ENCODE results near the gene MAPT.

Gene MAPT

DNA sequence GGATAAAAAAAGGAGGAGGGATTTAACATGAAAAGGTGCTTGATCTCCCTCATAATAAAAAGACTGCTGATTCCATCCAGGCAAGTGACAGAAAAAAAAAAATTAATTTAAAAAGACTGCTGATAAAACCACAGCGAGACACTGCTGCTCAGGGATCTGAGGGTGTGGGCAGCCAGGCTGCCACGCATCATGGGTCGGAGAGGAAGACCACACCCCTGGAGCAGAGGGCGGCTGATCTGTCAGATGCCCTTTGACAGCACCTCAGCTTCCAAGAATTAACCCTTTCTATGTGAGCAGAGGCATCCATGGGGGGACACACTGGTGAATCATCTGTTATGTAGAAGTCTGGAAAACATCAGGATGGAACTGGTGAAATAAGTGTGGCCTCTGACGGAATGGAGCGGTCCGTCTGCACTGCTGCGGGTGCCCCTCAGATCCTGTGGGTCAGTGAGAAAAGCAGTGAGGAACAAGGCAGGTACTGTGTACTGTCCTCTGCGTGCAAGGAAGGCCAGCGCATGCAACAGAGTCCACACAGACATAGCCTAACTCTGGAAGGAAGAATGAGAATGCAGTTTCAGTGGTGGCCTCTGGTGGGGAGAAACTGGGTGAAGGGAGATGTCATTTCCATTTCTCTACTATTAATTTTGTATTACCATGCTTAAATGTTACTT lies 19.8 kb downstream of the MAPT start:
- H3K9ac ChIP-seq (ENCODE audit: insufficient read length, low read depth): no peak overlapping the region
- no peak overlapping the region for H3K4me3 ChIP-seq (ENCODE audit: insufficient read length, low read depth)
- H3K27me3 ChIP-seq (ENCODE audit: insufficient read depth, insufficient read length): no peaks in the 10 kb centered on the region
- no peak for DNase-seq (ENCODE audit: low read depth, low spot score)
- peaks cover 19% of the 10 kb centered on the region; the same call in 1 of the 2 replicates for H3K9me3 ChIP-seq (ENCODE audit: insufficient read depth, low read length)
- H3K4me1 ChIP-seq (ENCODE audit: insufficient read depth, insufficient read length): peaks cover 11% of the 10 kb centered on the region
- H3K36me3 ChIP-seq (ENCODE audit: insufficient read depth, insufficient read length, low read length): no peaks in the 10 kb centered on the region
- no peak for TF ChIP-seq YY1 (IDR thresholded peaks at IDR 0.05; ENCODE audit: insufficient read depth, insufficient read length)
- TF ChIP-seq ZNF274 (IDR thresholded peaks at IDR 0.05; ENCODE audit: low read depth, low read length): no peak
- no peak for TF ChIP-seq SUZ12 (IDR thresholded peaks at IDR 0.05; ENCODE audit: extremely low read depth, insufficient read depth, insufficient read length)

DNA sequence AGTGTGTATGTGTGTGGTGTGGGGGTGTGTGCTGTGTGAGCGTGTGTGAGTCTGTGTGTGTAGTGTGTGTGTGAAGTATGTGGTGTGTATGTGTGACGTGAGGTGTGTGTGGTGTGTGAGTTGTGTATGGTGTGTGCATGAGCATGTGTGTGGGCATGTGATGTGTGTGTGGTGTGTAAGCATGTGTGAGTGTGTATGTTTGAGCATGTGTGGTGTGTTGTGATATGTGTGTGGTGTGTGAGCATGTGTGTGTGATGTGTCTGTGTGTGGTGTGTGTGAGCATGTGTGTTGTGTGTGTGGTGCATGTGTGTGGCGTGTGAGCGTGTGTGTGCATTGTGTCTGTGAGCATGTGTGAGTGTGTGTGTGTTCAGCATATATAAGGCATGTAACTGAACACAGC lies 20.9 kb downstream of the MAPT start:
- H3K4me1 ChIP-seq (ENCODE audit: insufficient read depth, insufficient read length): peaks cover 11% of the 10 kb centered on the region
- no peak overlapping the region for H3K4me3 ChIP-seq (ENCODE audit: insufficient read length, low read depth)
- H3K9me3 ChIP-seq (ENCODE audit: insufficient read depth, low read length): peaks cover 19% of the 10 kb centered on the region; the same call in 1 of the 2 replicates
- DNase-seq (ENCODE audit: low read depth, low spot score): no peak
- no peaks in the 10 kb centered on the region for H3K27me3 ChIP-seq (ENCODE audit: insufficient read depth, insufficient read length)
- H3K36me3 ChIP-seq (ENCODE audit: insufficient read depth, insufficient read length, low read length): no peaks in the 10 kb centered on the region
- TF ChIP-seq SUZ12 (IDR thresholded peaks at IDR 0.05; ENCODE audit: extremely low read depth, insufficient read depth, insufficient read length) (no peak), YY1 (IDR thresholded peaks at IDR 0.05; ENCODE audit: insufficient read depth, insufficient read length) (no peak), ZNF274 (IDR thresholded peaks at IDR 0.05; ENCODE audit: low read depth, low read length) (no peak)
- no peak overlapping the region for H3K9ac ChIP-seq (ENCODE audit: insufficient read length, low read depth)

DNA sequence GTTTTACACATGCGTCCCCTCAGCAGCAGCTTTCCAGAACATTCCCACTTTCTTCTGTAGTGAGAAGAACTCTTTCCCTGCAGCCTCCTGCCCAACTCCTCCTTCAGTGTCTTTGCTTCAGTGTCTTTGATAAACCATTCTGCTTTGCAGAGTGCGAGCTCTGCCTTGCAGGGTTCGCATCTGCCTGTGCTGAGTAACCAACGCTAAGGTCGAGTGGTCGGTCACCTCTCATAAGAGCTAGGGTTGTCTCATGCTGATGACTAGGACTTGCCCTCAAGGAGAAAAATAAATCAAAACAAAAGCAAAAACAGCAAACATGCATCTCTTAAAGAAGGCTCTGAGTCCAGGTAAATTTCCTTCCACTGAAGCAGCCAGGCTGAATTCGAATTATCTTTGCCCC lies 22.7 kb downstream of the MAPT start:
- Histone ChIP-seq H3K36me3 (ENCODE audit: insufficient read depth, insufficient read length, low read length) (no peaks in the 10 kb centered on the region), H3K4me1 (ENCODE audit: insufficient read depth, insufficient read length) (peaks cover 11% of the 10 kb centered on the region), H3K9ac (ENCODE audit: insufficient read length, low read depth) (no peak overlapping the region), H3K9me3 (ENCODE audit: insufficient read depth, low read length) (peaks cover 15% of the 10 kb centered on the region; the same call in 1 of the 2 replicates), H3K4me3 (ENCODE audit: insufficient read length, low read depth) (no peak overlapping the region), H3K27me3 (ENCODE audit: insufficient read depth, insufficient read length) (no peaks in the 10 kb centered on the region)
- no peak for DNase-seq (ENCODE audit: low read depth, low spot score)
- TF ChIP-seq SUZ12 (IDR thresholded peaks at IDR 0.05; ENCODE audit: extremely low read depth, insufficient read depth, insufficient read length): no peak
- TF ChIP-seq YY1 (IDR thresholded peaks at IDR 0.05; ENCODE audit: insufficient read depth, insufficient read length): no peak
- no peak for TF ChIP-seq ZNF274 (IDR thresholded peaks at IDR 0.05; ENCODE audit: low read depth, low read length)

DNA sequence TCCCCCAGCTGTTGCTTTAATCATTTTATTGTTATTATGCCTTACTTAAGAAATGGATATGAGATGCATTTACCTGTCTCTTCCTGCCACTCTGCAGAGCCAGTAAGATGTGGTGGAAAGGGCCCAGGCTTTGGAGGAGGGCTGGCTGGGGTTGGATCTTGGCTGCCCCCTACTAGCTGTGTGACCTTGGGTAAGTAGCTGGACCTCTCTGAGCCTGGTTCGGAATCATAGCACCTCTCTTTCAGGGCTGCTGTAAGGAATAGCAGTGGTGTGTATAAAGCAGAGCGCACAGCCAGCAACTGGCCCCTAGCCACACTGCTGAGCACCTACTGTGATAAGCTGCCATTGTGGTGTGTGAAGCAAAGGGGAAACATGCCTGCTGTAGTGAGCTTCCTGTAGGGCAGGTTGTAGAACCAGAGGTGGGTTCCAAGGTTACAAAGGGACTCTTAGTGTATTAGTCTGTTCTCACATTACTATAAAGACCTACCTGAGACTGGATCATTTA lies 23.9 kb downstream of the MAPT start:
- Histone ChIP-seq H3K4me3 (ENCODE audit: insufficient read length, low read depth) (no peak overlapping the region), H3K27me3 (ENCODE audit: insufficient read depth, insufficient read length) (no peaks in the 10 kb centered on the region), H3K9me3 (ENCODE audit: insufficient read depth, low read length) (peaks cover 4% of the 10 kb centered on the region; the same call in 1 of the 2 replicates), H3K9ac (ENCODE audit: insufficient read length, low read depth) (no peak overlapping the region), H3K36me3 (ENCODE audit: insufficient read depth, insufficient read length, low read length) (no peaks in the 10 kb centered on the region), H3K4me1 (ENCODE audit: insufficient read depth, insufficient read length) (peaks cover 11% of the 10 kb centered on the region)
- no peak for TF ChIP-seq SUZ12 (IDR thresholded peaks at IDR 0.05; ENCODE audit: extremely low read depth, insufficient read depth, insufficient read length)
- TF ChIP-seq YY1 (IDR thresholded peaks at IDR 0.05; ENCODE audit: insufficient read depth, insufficient read length): no peak
- no peak for DNase-seq (ENCODE audit: low read depth, low spot score)

DNA sequence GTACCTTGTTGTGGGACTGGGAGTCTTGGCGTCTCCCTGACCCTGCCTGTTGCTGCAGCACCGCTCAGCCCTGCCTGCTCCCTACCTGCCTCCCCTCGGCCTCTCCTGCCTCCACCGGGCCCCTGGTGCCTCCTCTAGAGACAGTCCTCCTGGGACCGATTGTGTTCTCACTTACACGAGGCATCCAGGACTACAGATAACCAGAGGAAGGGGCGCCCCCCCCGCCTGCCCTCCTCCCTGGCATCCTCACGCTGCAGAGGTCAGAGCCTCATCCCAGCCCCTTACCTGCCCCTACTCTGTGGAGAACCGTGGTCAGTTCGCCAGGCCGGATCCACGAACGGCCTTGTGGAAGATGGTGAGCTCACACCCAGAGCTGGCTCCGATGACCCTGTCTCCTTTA lies 24.8 kb downstream of the MAPT start:
- H3K9me3 ChIP-seq (ENCODE audit: insufficient read depth, low read length): no peaks in the 10 kb centered on the region
- no peak for DNase-seq (ENCODE audit: low read depth, low spot score)
- no peaks in the 10 kb centered on the region for H3K36me3 ChIP-seq (ENCODE audit: insufficient read depth, insufficient read length, low read length)
- TF ChIP-seq ZNF274 (IDR thresholded peaks at IDR 0.05; ENCODE audit: low read depth, low read length) (no peak), YY1 (IDR thresholded peaks at IDR 0.05; ENCODE audit: insufficient read depth, insufficient read length) (no peak), SUZ12 (IDR thresholded peaks at IDR 0.05; ENCODE audit: extremely low read depth, insufficient read depth, insufficient read length) (no peak)
- no peak overlapping the region for H3K9ac ChIP-seq (ENCODE audit: insufficient read length, low read depth)
- H3K27me3 ChIP-seq (ENCODE audit: insufficient read depth, insufficient read length): no peaks in the 10 kb centered on the region
- peaks cover 11% of the 10 kb centered on the region for H3K4me1 ChIP-seq (ENCODE audit: insufficient read depth, insufficient read length)
- H3K4me3 ChIP-seq (ENCODE audit: insufficient read length, low read depth): no peak overlapping the region

DNA sequence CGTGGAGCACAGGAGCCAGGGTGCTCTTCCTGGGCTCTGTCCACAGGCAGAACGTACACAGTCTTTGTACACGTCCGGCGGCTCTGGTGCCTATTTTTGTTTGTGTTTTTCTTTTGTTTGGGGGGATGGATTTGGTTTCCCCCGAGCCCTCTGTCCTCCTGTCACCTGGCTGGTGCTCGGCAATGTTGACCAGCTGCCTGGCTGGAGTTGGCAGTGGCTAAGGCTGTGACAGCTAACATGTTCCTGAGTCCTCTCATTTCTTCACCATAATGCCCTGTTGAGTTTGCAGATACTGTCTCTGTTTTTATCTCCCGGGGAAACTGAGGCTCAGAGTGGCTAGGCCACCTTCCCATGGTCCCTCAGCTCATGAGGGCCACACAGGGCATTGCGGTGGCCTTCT lies 25.7 kb downstream of the MAPT start:
- Histone ChIP-seq H3K36me3 (ENCODE audit: insufficient read depth, insufficient read length, low read length) (no peaks in the 10 kb centered on the region), H3K9me3 (ENCODE audit: insufficient read depth, low read length) (no peaks in the 10 kb centered on the region), H3K4me3 (ENCODE audit: insufficient read length, low read depth) (no peak overlapping the region), H3K27me3 (ENCODE audit: insufficient read depth, insufficient read length) (no peaks in the 10 kb centered on the region), H3K4me1 (ENCODE audit: insufficient read depth, insufficient read length) (peaks cover 11% of the 10 kb centered on the region), H3K9ac (ENCODE audit: insufficient read length, low read depth) (no peak overlapping the region)
- no peak for DNase-seq (ENCODE audit: low read depth, low spot score)
- TF ChIP-seq SUZ12 (IDR thresholded peaks at IDR 0.05; ENCODE audit: extremely low read depth, insufficient read depth, insufficient read length): no peak
- TF ChIP-seq YY1 (IDR thresholded peaks at IDR 0.05; ENCODE audit: insufficient read depth, insufficient read length): no peak
- no peak for TF ChIP-seq ZNF274 (IDR thresholded peaks at IDR 0.05; ENCODE audit: low read depth, low read length)

GRCh38 chr17:45923511-45924268 lies 29.3 kb downstream of the MAPT start:
- Histone ChIP-seq H3K9ac (ENCODE audit: insufficient read length, low read depth) (no peak overlapping the region), H3K4me3 (ENCODE audit: insufficient read length, low read depth) (no peak overlapping the region), H3K9me3 (ENCODE audit: insufficient read depth, low read length) (peaks cover 23% of the 10 kb centered on the region), H3K36me3 (ENCODE audit: insufficient read depth, insufficient read length, low read length) (no peaks in the 10 kb centered on the region), H3K4me1 (ENCODE audit: insufficient read depth, insufficient read length) (no peaks in the 10 kb centered on the region), H3K27me3 (ENCODE audit: insufficient read depth, insufficient read length) (no peaks in the 10 kb centered on the region)
- TF ChIP-seq ZNF274 (IDR thresholded peaks at IDR 0.05; ENCODE audit: low read depth, low read length) (no peak), YY1 (IDR thresholded peaks at IDR 0.05; ENCODE audit: insufficient read depth, insufficient read length) (no peak), SUZ12 (IDR thresholded peaks at IDR 0.05; ENCODE audit: extremely low read depth, insufficient read depth, insufficient read length) (no peak)
- DNase-seq (ENCODE audit: low read depth, low spot score): no peak

Measured in NT2/D1 (cell line).